HG02852 (cell line): ENCODE results near the gene LYPD8.

ENCODE experiments used
- ATAC-seq: cut with Tn5 transposase; IDR thresholded peaks from one replicate; pipeline ENCODE4 v1.9.1; 2021; ENCODE audit warnings: mild to moderate bottlenecking, moderate library complexity; ENCODE audit not compliant: unreplicated experiment

The LYPD8 gene

DNA sequence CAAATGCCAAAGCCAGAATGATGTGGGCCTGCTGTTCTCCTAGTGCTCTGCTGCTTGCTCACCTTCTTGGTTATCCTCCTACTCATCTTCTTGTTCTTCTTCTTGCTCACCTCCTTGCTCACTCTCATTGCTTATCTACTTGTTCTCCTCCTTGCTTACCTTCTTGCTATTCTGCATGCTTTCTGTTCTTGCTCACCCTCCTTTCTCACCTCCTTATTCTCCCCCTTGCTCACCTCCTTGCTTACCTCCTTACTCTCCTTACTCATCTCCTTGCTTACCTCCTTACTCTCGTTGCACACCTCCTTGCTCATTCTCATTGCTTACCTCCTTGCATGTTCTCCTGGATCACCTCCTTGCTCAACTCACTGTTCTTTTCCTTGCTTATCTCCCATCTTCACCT lies 52.8 kb downstream of the LYPD8 start, which contains the start of gene OR14I1:
Gene OR14I1, minus strand, starts transcription at position 53 of the 400 bp plus-strand sequence.
- ATAC-seq = no peak

DNA sequence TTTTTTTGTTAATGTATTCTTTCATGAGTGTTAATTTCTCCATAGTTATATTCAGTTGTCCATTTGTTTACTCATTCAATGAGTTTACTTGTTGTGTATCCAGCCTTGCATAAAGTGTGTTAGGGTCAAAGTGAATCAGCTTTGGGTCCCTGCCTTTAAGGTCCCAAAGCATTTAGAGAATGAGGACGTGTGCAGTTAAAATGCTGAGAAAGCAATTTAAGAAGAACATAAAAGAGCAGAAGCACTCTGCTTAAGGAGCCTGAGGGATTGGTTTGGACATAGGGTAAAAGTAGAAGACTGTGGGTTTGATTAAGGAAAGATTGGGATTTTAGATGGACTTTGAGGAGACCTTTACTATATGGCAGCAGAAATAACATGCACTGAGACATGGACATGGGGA lies 56.5 kb downstream of the LYPD8 start:
- no peak for ATAC-seq

DNA sequence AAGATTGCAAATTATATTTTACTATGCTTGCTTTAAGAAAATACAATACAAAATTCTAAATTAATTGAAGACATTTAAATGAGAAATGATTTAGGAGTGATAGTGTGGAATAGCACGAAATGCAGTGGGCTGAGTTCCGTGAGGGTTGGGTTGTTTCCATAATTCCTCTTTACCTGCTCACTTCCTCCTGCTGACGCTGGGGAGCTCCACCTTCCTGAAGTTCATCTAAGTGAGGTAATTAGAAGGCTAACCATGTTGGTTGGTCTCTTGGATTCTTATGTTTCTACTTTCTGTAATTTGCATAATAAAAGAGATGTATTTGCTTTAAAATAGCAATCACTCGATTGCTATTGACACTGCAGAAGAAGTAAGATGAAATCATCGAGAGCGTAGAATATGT lies 57.7 kb downstream of the LYPD8 start:
- no peak for ATAC-seq

DNA sequence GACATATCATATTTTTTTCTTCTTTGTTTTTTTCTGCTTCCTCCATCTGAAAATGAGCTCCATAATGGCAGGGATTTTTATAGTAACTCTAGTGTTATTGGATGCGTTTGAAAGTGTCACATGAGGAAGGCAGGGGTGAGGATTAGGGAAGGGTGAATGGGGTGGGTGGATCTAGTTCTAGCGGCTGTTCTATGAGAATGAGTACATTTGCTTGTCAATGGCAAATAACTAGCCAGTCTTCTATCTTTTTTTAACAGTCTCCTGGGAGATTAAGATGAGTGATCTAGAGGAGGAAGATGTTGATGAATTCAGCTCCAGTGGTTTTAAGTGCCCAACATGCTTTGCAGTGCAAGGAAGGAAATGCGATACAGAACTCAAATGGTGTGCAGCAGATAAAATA lies 58.8 kb downstream of the LYPD8 start:
- ATAC-seq = no peak

DNA sequence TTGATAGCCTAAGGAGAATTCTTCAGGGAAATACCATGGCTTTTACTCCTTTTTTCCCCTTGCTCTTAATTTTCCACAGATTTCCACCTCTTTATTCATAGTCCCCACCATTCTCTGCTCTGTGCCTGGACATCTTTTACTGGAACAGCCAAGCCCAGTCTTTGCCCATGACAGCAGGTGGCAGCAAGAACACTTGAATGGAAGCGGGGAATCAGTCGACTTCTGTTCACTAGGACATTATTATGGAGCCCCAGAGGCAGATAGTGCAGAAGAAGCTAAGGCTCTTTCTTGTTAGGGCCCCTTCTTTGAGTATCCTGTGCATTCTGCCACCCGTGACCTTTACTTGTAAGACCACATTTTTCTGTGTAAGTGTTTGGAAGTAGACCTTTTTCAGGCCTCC lies 59.3 kb downstream of the LYPD8 start:
- no peak for ATAC-seq

DNA sequence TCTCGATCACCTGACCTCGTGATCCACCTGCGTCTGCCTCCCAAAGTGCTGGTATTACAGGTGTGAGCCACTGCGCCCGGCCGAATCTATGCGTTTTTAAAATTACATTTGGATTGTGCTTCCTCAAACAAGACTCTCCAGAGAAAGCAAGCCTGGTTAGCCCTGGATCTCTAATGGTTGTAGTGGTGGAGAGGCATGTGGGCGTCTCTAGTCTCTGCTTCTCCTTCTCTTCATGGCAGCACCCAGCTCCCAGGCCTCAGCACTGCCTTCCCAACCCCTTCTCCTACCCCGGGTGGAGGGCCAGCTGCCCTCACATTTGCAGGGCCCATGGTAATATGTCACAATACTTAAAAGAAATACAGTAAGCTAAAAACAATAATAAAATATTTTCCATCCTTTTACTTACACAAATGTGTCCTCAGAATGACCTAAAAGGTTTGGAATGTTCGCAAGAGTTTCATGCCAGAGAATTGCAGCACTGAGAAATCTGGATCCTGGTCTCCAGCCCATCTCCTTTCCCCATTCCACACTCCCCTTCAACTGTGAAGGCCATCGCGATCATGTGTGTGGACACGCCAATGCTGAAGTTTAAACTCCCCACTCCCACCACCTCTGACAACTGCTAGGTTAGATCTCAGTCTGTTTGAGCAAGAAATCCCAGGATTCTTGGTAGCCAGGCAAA lies 60.0 kb downstream of the LYPD8 start:
- ATAC-seq = no peak

DNA sequence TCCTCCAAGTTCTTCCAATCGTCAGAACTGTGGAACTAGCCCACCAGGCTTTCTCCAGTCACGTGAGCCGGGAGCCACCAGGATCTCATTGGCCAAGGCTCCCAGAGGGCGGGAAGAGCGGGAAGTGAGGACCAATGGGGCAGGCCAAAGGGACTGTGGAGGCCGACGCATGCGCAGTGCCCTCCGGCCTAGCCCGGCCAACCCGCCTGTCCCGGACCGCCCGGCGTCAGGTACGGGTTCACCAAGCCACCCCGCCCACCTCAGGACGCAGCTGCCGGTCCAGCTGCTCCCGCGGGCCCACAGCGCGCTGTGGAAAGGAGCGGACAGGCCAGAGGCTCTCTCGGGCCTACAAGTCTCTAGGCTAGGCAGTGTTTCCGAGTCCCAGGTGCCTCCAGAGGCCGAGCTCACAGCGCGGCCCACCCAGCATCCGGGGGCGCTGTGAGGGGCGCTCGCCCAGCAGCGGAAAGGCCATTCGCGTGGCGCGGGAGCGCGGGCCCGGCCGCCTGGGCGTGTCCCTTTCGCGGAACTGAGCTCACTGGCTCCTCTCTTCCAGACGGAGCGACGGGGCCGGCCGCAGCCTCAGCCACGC lies 63.9 kb downstream of the LYPD8 start:
- no peak for ATAC-seq
